TTC549 (cell line): ENCODE data around the gene PTCSC3.
"Not testable (repeated sequence)": the region's sequence is repeated elsewhere in the genome, so short reads cannot be mapped to it uniquely, and the experiment has no call there.

Experiments
- FAIRE-seq: peaks from 2 replicates; lab custom pipeline; 2012; peaks lifted over from hg19 to GRCh38; lab: Jason Lieb, UNC

The PTCSC3 gene

DNA sequence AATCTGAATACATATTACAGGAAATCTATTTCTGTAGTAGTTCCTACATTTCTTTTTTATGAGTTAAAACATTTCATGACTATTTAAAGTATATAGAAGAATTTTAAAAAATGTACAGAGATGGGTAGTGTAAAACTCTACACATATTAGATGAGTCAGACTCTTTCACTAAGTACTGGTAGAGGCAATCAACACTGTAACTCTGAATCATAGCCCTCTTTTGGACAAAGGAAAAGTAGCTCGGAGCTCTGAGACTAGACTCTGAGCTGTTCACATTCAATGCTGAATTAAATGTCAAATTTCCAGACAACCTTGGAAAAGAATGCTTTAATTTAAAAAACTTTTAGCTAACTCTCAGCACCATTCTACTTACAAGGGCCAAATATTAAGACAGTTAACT is 3.4 kb downstream of the PTCSC3 start:
- no peak for FAIRE-seq

DNA sequence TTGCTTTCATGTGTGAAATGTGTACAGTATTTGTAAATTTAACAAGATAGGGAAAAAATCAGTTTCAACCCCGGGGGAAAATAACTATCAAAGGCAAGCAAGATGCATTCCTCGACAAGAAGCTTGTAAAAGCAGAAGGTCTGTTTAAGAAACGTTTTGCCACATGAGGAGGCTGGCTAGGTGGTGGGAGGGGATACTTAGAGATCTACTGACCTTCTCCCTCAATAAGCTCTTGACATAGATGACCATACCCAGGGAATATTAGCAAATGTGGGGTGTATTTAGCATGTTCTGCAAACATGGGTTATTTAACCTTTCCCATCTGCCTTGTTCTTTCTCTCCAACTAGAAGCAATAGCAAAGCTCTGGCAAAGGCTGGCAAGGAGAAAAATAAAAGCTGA is 4.9 kb downstream of the PTCSC3 start:
- no peak for FAIRE-seq

- FAIRE-seq, result no peak
Observed at GRCh38 chr14:36167431-36167830, 9.1 kb downstream of the PTCSC3 start.

GRCh38 chr14:36163451-36163850 is 13.1 kb downstream of the PTCSC3 start:
- FAIRE-seq, result no peak

GRCh38 chr14:36162267-36162666 is 14.3 kb downstream of the PTCSC3 start:
- no peak for FAIRE-seq

DNA sequence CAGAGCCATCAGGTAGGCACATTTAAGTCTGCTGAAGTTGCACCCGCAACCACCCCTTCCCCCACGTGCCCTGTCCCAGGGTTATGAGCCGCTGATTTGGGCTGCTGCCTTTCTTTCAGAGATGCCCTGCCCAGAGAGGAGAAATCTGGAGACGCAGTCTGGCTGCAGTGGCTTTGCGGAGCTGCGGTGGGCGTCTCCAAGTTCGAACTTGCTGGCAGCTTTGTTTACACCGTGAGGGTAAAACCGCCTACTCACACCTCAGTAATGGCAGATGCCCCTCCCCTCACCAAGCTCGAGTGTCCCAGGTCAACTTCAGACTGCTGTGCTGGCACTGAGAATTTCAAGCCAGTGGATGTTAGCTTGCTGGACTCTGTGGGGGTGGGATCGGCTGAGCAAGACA is 14.7 kb downstream of the PTCSC3 start:
- FAIRE-seq, result no peak

DNA sequence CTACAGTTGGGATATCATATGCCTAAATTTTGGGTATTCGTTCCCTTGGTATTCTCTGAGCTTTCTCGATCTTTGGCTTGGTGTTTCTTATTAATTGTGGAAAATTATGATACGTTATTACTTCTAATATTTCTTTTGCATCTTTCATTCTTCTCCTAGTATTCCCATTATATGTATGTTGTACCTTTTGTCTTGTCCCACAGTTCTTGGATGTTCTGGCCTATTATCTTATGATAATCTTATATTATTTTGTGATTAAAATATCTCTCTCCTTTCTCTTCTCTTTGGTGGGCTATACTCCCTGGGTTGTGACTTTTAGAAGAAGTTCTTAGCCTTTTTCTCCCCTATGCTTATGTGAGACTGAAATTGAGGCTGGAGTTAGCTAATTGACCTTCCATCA is 25.2 kb downstream of the PTCSC3 start:
- FAIRE-seq, result no peak

DNA sequence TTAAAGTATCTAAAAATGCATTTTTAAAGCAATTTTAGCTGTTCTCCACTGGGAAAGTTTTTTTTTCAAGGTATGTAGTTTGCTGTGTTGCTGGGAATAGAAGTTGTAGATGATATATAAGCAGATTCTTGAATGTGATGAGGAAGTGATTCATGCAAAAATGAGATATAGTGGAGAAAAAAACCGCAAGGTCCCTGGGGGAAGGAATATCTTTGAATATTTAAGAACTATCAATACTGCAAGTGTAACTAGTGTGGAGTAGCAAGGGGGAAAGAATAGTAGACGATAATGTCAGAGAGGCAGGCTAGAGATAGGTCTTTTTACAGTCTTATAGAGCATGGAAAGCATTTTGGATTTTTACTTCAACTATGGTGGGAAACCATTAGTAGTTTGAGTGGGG is 42.5 kb downstream of the PTCSC3 start:
- no peak for FAIRE-seq

DNA sequence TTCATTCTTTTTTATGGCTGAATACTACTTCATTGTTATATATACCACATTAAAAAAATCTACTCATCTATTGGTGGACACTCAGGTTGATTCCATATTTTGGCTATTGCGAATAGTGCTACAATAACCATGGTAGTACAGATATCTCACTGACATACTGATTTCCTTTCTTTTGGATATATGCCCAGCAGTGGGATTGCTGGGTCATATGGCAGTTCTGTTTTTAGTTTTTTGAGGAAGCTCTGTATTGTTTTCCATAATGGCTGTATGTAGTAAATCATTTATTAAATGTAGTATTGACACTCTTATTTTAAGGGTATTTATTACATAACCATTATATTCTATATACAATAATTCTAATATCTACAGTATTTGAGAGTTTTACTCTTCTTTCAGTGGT is 43.7 kb downstream of the PTCSC3 start:
- no peak for FAIRE-seq

- FAIRE-seq, result no peak
Observed at GRCh38 chr14:36130186-36130585, 46.3 kb downstream of the PTCSC3 start.

GRCh38 chr14:36129181-36129580 is 47.3 kb downstream of the PTCSC3 start:
- FAIRE-seq, result no peak

DNA sequence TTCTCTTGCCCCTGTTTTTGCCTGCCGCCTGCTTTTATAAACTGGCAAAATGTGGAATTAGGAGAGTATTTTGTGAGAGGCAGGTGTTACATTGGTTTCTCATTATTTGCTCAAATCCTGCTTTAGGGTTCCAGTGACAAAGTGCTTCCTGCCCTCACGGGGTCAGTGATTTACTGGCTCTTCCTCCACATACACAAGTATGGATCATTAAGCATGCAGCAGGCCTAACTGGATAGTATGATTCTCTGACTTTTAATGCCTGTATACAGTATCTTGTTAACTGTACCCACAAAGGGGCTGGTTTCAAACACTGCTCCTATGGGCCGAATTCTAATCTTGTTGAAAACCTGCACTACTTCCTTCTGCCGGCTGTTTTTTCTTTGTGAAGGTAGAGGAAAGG is 63.2 kb downstream of the PTCSC3 start:
- FAIRE-seq, result no peak

DNA sequence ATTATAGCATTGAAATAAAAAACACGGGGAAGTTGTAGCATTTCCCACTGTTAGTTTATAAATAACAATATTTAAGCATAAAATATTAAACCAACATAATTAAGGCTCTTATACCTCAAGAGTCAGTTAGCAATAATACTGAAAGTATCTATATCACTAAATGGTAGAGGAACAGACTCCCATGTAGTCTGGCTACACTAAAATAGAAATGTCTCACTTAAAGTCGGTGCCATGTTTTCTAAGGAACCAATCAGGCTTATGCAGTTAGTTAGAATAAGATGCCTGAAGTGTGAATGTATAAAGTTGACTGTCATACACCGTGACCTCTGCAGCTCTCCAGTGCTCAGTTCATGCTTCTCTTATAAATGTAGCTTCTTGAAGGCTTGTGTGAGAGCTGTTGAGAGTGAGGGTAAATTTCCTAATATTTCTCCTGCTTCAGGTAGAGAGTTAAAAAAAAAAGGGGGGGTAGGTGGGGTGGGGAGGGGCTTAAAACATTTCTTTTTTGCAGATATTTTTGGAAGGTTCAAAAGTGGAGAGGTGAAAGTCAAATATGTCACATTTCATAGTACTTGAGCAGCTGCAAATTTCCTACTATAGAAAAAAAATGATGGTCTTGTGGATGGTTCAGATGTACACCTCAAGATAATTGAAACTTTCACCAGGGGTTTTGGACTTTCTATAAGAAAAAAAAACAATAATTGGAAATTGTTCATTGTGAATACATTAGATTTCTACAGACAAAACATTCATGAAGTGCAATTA is 64.5 kb downstream of the PTCSC3 start:
- FAIRE-seq, result no peak

- no peak for FAIRE-seq
Observed at GRCh38 chr14:36105401-36105800, 71.1 kb downstream of the PTCSC3 start.

GRCh38 chr14:36104258-36104657 is 72.3 kb downstream of the PTCSC3 start:
- not testable (repeated sequence) for FAIRE-seq

- FAIRE-seq, result no peak
Observed at GRCh38 chr14:36099619-36100018, 76.9 kb downstream of the PTCSC3 start.

DNA sequence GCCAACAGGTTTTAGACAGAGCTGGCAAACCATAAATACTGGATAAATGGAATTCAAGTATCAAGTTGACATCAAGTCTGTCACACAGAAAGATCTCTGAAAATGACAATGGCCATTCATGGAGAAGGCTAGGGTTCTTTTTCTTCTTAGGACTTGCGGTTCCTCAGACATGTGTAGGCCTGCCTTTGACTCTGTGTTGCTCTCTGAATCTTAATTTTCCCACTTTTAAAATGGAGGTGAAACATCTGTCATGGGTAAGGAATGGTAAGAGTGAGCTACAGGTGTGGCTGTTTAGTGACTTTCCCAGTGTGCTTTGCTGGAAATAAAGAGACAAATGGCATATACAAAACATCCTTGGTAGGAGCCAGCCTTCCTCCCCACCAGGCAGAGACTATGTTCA is 79.2 kb downstream of the PTCSC3 start:
- no peak for FAIRE-seq

GRCh38 chr14:36096090-36096489 is 80.4 kb downstream of the PTCSC3 start:
- FAIRE-seq, result no peak

GRCh38 chr14:36094963-36095362 is 81.6 kb downstream of the PTCSC3 start:
- no peak for FAIRE-seq

DNA sequence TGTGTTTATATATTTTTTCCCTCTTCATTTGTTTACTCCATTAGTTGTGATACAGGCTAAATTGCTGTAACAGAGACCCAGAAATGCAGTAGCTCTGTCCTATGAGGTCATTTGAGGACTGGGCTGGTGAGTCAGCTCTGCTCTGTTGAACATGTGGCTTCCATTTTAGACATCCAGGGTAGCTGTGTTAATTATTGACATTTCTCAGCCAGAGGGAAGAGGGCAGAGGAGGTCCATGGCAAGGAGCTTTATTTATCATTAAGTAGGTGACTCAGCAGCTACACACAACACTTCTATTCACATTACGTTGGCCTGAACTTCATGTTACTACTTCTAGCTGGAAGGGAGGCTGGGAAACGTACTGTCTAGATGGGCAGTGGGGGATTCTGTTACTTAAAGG is 85.4 kb downstream of the PTCSC3 start:
- FAIRE-seq, result no peak

DNA sequence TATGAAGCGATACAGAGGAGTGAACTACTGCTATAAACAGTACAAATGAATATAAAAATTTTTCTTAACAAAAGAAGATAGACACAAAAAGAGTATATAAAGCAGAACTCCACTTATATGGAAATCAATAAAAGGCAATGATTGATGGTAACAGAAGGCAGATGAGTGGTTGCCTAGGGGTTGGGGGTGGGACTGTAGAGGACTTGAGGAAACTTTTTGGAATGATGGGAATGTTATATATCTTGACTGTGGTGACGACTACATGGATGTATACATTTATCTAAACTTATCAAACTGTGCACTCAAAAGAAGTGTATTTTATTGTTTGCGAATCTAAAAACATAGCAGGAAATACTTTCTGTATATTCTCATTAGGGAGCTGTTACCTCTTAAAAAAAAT is 89.1 kb downstream of the PTCSC3 start:
- FAIRE-seq, result no peak

DNA sequence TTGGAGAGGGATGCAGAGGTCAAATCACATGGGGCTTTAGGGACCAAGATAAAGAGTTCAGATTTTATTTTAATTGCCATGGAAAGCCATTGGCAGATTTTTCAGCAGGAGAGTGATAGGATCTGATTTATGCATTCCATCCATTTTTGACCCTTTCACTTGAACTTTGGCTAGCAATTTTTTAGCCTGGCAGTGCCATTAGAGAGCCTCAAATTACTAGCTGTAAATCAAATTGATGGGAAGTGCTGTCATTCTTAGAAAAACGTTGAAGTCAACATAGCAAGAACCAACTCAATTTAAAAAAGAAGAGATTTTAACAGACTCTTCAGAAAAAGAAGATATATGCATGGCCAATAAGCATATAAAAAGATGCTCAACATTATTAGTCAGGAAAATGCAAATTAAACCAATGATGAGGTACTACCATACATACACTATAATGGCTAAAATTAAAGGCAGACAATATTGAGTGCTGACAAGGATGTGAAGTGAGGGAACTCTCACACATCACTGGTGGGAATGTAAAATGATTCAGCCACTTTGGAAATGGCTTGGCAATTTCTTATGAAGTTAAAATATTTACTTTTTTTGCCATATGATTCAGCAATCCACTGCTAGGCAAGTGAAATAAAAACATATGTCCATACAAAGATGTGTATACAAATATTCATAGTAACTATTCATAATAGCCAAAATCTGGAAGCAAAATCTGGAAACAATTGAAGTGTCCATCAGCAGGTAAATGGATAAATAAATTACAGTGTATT is 89.7 kb downstream of the PTCSC3 start:
- no peak for FAIRE-seq

DNA sequence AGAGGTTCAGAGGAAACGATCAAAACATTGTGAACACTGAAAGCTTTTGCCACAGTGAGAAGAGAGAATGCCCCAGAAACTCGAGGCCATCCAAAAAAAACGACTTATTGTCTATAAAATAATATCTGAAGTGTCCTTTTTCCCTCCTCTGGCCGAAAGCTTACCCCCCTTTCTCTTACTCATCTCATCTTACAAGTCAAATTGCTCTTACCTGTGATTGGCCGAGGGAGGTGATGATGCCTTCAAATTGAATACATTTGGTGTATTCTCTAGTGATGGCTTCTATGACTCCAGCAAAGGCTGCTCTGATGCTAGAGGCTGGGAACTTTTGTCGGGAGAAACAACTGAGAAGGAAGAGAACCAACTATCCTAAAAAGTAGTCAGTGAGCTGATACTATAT is 90.7 kb downstream of the PTCSC3 start:
- no peak for FAIRE-seq
